GM12891 (cell line): ENCODE data around the gene HDAC1.

ENCODE experiments used
- POLR2A ChIP-seq: IDR thresholded peaks from 2 replicates; pipeline ENCODE4 v1.6.1; 2011; ENCODE audit warnings: low read depth, low read length, control low read depth
- POLR2AphosphoS5 ChIP-seq: IDR thresholded peaks from 2 replicates; pipeline ENCODE4 v1.6.1; 2011; ENCODE audit warnings: low read depth, low read length, control low read depth
- TAF1 ChIP-seq: IDR thresholded peaks from 2 replicates; pipeline ENCODE4 v1.6.1; 2011; ENCODE audit warnings: low read depth, low read length, control low read depth

DNA sequence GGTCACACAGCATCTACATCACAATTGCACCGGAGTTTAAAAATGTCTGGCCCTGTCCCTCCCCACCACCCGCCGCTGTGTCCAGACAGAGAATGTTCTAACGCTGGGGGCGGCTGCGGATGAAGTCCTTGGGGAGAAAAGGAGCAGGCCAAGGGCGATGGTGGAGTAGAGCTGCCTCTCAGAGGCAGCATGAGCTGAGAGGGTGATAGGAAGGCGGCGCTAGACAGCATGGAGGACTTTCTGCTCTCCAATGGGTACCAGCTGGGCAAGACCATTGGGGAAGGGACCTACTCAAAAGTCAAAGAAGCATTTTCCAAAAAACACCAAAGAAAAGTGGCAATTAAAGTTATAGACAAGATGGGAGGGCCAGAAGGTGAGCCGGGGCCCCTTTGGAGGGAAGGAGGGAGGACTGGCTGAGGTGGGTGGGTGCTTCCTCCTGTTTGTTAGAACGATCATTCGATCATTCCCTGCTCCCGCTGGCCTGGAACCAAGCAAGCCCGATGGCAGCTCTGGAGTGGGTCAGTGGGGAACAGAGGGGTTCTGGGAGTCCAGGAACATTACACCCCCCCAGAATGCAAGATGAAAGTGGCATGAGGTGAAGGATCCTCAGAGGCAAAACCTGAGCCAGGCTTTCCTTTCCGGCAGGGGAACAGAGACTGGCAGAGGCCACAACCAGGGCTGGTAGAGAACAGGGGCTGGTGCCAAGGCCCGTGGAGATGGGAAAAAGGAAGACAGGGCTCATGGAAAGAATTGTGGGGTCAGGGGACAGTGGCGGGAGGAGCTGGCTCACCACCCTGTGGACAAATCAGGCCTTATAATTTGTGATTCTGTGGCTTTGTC, 70.8 kb downstream of the HDAC1 start, which contains the start of the genes FAM229A and TSSK3:
- TF ChIP-seq POLR2AphosphoS5, result no peak
- TF ChIP-seq POLR2A, result no peak
- TF ChIP-seq TAF1, result no peak
